ENCODE measurements around the gene CER1. TPM values are rescaled to one million over a fixed set of nuclear protein-coding genes. Genes with fewer than 3 reads are reported as not detected.

CER1 gene
- polyA plus RNA-seq, 3 donors, result not detected

- WGBS (ENCODE audit: insufficient coverage), result no CpG with 5 or more reads among the region's 3 CpGs
- no peak overlapping the region for H3K27ac ChIP-seq (ENCODE audit: low read depth in 1 of 2, low read length in 2 of 2)
- no peaks in the 10 kb centered on the region for H3K9me3 ChIP-seq (replicated peaks in 1 of 2; ENCODE audit: control insufficient read depth in 1 of 2, insufficient read depth in 1 of 2, low read length in 2 of 2)
- Mint-ChIP-seq H3K4me3 (no peak overlapping the region), H3K9me3 (peaks cover 0 to 3% (median 0%) of the 10 kb centered on the region in 7 donors), H3K27me3 (ENCODE audit: low read depth in 3 of 3) (no peaks in the 10 kb centered on the region), H3K4me1 (no peaks in the 10 kb centered on the region), H3K36me3 (peaks cover 4 to 13% of the 10 kb centered on the region in 2 donors), H3K27ac (no peak overlapping the region)
- no peaks in the 10 kb centered on the region for H3K79me2 ChIP-seq (ENCODE audit: insufficient read depth, low read length)
- no peaks in the 10 kb centered on the region for H4K20me1 ChIP-seq (ENCODE audit: insufficient read depth, low read length)
- H3K4me3 ChIP-seq (replicated peaks in 1 of 3; ENCODE audit: low read depth in 2 of 3, low read length in 3 of 3), result no peak overlapping the region
- H3K9ac ChIP-seq (ENCODE audit: insufficient read depth, low read length, poor library complexity, severe bottlenecking), result no peak overlapping the region
- no peaks in the 10 kb centered on the region for H3K4me1 ChIP-seq (ENCODE audit: control insufficient read depth in 1 of 2, insufficient read depth in 2 of 2, low read length in 2 of 2)
- no peaks in the 10 kb centered on the region for H3K27me3 ChIP-seq (ENCODE audit: control insufficient read depth in 2 of 2, insufficient read depth in 2 of 2, low read length in 2 of 2)
- intact Hi-C loops (cut with micrococcal nuclease), result no loop called here
- no peak overlapping the region for H2AFZ ChIP-seq (ENCODE audit: insufficient read depth, low read depth, low read length, poor library complexity, severe bottlenecking)
- no peak for TF ChIP-seq CTCF (IDR thresholded peaks at IDR 0.05)
- peaks cover 0 to 16% of the 10 kb centered on the region in 2 donors for H3K36me3 ChIP-seq (replicated peaks in 1 of 2; ENCODE audit: control insufficient read depth in 1 of 2, insufficient read depth in 2 of 2, low read length in 2 of 2)
- no peak for DNase-seq
- no peak overlapping the region for H3K4me2 ChIP-seq (replicated peaks; ENCODE audit: extremely low read depth, low read length, poor library complexity, severe bottlenecking)
These were observed 51.2 kb downstream of the CER1 start for GRCh38 chr9:14671377-14671776.

- H3K9me3 ChIP-seq (replicated peaks in 1 of 2; ENCODE audit: control insufficient read depth in 1 of 2, insufficient read depth in 1 of 2, low read length in 2 of 2), result no peaks in the 10 kb centered on the region
- H3K4me3 ChIP-seq (replicated peaks in 1 of 3; ENCODE audit: low read depth in 2 of 3, low read length in 3 of 3), result no peak overlapping the region
- Mint-ChIP-seq H3K27ac (no peak overlapping the region), H3K36me3 (peaks cover 4 to 9% of the 10 kb centered on the region in 2 donors), H3K4me3 (no peak overlapping the region), H3K4me1 (no peaks in the 10 kb centered on the region), H3K27me3 (ENCODE audit: low read depth in 3 of 3) (no peaks in the 10 kb centered on the region), H3K9me3 (peaks cover 0 to 3% (median 0%) of the 10 kb centered on the region in 7 donors)
- H3K4me2 ChIP-seq (replicated peaks; ENCODE audit: extremely low read depth, low read length, poor library complexity, severe bottlenecking), result no peak overlapping the region
- no CpG with 5 or more reads among the region's 1 CpG for WGBS (ENCODE audit: insufficient coverage)
- no peak overlapping the region for H2AFZ ChIP-seq (ENCODE audit: insufficient read depth, low read depth, low read length, poor library complexity, severe bottlenecking)
- no peaks in the 10 kb centered on the region for H3K79me2 ChIP-seq (ENCODE audit: insufficient read depth, low read length)
- no peak for DNase-seq
- TF ChIP-seq CTCF (IDR thresholded peaks at IDR 0.05), result no peak
- H3K36me3 ChIP-seq (replicated peaks in 1 of 2; ENCODE audit: control insufficient read depth in 1 of 2, insufficient read depth in 2 of 2, low read length in 2 of 2), result peaks cover 0 to 16% of the 10 kb centered on the region in 2 donors
- intact Hi-C loops (cut with micrococcal nuclease), result no loop called here
- no peaks in the 10 kb centered on the region for H4K20me1 ChIP-seq (ENCODE audit: insufficient read depth, low read length)
- no peak overlapping the region for H3K9ac ChIP-seq (ENCODE audit: insufficient read depth, low read length, poor library complexity, severe bottlenecking)
- H3K27me3 ChIP-seq (ENCODE audit: control insufficient read depth in 2 of 2, insufficient read depth in 2 of 2, low read length in 2 of 2), result no peaks in the 10 kb centered on the region
- H3K4me1 ChIP-seq (ENCODE audit: control insufficient read depth in 1 of 2, insufficient read depth in 2 of 2, low read length in 2 of 2), result no peaks in the 10 kb centered on the region
- no peak overlapping the region for H3K27ac ChIP-seq (ENCODE audit: low read depth in 1 of 2, low read length in 2 of 2)
These were observed 51.8 kb downstream of the CER1 start for GRCh38 chr9:14670718-14671117.

Other genes with a start within 250 kb of the CER1 start
- gene ZDHHC21, start 29.3 kb downstream of the CER1 start, polyA plus RNA-seq, result 1 to 10 TPM in 2 of 3 donors, under 1 TPM in 1; 0.34 to 2.0 (median 1.0) TPM
- gene FREM1, start 187.7 kb upstream of the CER1 start, polyA plus RNA-seq, result not detected